GM18868 (cell line): ENCODE results near the gene SSX3.
"Not testable (repeated sequence)": the region's sequence is repeated elsewhere in the genome, so short reads cannot be mapped to it uniquely, and the experiment has no call there.

Experiments
- ATAC-seq: cut with Tn5 transposase; IDR thresholded peaks from one replicate; pipeline ENCODE4 v1.9.1; 2021; ENCODE audit warnings: mild to moderate bottlenecking, moderate library complexity; ENCODE audit not compliant: unreplicated experiment

SSX3 gene, protein sequence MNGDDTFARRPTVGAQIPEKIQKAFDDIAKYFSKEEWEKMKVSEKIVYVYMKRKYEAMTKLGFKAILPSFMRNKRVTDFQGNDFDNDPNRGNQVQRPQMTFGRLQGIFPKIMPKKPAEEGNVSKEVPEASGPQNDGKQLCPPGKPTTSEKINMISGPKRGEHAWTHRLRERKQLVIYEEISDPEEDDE

DNA sequence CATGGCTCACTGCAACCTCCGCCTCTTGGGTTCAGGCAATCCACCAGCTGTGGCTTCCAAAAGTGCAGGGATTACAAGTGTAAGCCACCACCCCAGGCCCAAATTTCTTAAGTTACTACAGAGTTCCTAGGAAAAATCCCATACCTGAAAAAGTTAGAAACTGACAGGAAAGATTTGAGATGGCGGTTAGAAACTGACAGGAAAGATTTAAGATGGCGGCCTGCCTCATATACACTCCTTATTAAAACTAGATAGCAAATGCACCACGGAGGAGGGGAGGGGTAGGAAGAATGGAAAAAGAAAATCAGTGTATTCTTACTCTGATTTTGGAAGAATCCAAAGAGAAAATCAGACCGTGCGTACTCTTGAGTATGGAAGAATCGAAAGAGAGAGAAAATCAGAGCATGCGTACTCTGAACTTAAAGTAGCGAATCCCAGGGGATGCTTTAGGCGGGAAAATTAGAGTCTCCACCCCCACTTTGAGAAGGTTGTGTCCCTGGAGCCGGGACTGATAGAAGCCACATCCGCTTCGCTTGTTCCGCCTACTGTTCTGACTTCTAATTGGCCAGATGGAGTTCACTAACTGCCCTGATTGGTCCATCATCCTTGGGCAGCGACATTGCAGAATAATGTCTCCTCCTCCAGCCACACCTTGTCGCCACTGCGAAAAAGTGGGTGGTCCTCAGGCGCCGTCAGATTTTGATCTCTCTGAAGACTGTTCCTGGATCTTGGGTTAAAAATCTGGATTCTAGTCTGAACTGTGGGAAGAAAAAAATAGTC is at the start of gene SSX3:
Gene SSX3 (minus strand): TSS at position 389 of the 780 bp plus-strand sequence. CDS start 1,454 bp downstream, outside the sequence.
- not testable (repeated sequence) for ATAC-seq

DNA sequence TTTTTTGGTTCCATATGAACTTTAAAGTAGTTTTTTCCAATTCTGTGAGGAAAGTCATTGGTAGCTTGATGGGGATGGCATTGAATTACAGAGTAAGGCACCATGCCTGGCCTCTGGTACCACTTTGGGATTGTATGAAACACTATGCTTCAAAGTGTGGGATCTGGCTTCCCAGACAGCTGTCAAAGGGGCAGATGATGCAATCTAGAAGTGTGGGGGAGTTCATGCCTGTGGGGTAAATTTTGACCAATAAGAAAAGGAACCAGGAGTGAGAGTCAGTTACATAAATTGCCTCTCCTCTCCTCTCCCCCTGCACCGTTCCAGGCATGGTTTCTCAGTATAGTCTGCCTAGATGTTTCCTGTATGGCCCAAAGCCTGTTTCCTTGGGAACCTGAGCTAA is 41.3 kb upstream of the SSX3 start:
- ATAC-seq: not testable (repeated sequence)

DNA sequence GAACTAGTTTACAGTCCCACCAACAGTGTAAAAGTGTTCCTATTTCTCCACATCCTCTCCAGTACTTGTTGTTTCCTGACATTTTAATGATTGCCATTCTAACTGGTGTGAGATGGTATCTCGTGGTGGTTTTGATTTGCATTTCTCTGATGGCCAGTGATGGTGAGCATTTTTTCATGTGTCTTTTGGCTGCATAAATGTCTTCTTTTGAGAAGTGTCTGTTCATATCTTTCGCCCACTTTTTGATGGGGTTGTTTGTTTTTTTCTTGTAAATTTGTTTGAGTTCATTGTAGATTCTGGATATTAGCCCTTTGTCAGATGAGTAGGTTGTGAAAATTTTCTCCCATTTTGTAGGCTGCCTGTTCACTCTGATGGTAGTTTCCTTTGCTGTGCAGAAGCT is 40.4 kb upstream of the SSX3 start:
- not testable (repeated sequence) for ATAC-seq

DNA sequence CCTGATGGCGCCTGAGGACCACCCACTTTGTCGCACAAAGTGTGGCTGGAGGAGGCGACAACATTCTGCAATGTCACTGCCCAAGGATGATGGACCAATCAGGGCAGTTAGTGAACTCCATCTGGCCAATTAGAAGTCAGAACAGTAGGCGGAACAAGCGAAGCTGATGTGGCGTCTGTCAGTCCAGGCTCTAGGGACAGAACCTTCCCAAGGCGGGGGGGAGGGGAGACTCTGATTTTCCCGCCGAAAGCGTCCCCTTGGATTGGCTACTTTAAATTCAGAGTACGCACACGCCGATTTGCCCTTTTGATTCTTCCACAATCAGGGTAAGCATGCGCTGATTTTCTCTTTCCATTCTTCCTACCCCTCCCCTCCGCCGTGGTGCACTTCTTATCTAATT is 26.7 kb upstream of the SSX3 start, which contains the start of gene SSX4:
Gene SSX4 (plus strand): TSS at position 301 of the 400 bp plus-strand sequence. CDS start 515 bp downstream, outside the sequence.
- ATAC-seq: not testable (repeated sequence)

DNA sequence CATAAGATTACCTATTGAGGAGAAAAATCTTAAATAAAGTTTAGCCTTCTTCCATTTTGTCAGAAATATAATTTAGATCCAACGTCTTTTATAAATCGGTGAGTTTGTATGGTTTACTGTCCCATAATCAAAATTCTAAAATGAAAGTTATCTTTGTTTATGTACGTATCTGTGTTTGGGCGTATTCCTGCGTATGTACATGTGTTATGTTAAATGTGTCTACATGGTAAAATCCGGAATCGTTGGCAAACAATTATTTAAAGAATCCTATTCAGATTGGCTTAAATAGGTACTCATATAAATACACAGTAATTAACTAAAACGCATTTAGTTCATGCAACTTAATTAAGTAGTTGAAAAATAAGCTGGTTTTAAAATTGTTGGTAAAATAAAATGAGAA is 13.9 kb upstream of the SSX3 start:
- not testable (repeated sequence) for ATAC-seq

DNA sequence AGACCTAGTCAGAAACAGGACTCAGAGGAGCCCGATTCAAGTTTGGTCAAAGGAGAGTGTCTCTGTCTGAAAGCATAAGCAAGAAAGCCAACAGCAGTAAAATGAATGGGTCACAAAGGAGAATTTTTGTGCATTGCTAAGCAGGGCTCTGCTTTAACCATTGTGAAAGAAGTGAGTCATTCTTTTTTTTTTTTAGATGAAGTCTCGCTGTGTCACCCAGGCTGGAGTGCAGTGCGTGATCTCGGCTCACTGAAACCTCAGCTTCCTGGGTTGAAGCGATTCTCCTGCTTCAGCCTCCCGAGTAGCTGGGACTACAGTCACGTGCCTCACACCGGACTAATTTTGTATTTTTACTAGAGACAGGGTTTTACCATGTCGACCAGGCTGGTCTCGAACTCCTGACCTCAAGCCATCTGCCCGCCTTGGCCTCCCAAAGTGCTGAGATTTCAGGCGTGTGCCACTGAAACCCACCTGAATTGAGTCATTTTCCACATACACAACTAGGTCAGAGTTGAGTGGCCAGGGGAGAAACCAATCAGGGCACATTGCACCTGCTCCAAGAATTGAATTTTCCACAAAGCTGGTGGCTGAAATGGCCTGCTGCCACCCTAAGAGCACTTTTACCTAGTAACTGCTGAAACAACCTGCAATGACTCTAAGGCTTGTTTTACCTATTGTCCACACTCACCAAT is 11.4 kb upstream of the SSX3 start:
- ATAC-seq: not testable (repeated sequence)

DNA sequence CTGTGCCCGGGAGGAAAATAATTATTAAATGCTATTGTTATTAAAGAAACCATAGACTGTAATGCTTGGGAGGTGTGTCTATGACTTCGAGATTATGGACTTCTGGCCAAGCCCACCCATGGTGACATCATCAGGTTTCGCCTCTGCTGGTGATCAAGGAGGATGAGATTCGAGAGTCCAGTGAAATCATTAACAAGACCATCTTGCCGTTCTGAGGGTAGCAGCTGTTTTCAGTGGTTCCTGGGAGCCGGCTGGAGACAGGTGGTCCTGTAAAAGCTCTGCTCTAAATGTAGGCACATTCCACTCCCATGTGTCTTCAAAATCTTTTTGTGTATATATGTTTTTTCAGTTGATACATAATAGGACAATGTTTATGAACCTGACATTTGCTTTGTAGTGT is 2.8 kb upstream of the SSX3 start:
- not testable (repeated sequence) for ATAC-seq

DNA sequence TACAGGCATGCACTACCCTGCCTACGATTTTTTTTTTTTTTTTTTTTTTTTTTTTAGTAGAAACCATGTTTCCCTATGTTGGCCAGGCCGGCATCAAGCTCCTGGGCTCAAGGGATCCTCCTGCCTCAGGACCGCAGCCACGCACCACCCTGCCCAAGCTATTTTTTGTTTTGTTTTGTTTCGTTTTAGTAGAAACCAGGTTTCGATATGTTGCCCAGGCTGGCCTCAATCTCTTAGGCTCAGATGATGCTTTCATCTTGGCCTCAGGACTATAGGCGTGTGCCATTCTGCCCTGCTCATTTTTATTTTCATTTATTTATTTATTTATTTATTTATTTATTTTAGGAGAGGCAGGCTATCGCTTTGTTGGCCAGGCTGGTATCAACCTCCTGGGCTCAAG is 1.2 kb upstream of the SSX3 start:
- no peak for ATAC-seq

DNA sequence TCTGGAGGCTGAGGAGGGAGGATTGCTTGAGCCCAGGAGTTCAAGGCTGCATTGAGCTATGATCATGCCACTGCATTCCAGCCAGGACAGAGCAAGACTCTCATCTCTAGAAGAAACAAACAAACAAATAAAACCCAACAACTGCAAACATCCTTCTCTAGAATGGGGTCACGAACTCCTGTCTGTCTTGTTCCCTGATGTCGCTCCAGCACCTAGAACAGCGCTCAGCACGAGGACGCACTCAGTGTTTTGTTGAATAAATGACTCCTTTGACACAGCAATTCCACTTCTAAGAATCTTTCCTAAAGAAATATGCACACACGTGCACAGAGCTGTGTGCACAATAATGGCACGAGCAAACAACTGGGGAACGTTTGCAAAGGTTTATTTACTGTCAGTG is 10.4 kb downstream of the SSX3 start:
- not testable (repeated sequence) for ATAC-seq

DNA sequence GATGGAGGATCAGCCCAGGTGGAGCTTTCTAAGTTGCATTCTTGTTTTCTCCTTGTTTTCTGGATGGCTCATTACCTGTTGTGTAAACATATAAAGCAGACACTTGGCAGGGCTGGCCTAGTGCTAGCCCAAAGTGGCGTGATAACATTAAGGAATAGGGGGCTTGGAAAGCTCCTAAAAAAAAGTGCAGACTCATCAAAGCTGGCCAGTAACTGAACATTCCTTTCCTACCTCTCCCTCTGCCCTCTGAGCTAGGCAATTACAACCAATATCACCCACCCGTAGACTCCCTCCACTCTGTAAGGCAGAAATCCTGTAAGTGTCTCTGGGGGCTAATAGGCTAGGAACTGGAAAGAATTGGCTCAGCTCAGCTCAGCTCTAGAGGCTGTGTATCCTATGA is 42.5 kb downstream of the SSX3 start:
- ATAC-seq: not testable (repeated sequence)

DNA sequence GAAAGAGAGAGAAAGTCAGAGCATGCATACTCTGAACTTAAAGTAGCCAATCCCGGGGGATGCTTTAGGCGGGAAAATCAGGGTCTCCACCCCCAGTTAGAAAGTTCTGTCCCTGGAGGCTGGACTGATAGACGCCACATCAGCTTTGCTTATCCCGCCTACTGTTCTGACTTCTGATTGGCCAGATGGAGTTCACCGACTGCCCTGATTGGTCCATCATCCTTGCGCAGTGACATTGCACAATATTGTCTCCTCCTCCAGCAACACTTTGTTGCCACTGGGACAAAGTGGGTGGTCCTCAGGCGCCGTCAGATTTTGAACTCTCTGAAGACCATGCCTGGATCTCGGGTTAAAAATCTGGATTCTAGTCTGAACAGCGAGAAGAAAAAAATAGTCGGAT is 50.3 kb downstream of the SSX3 start:
- no peak for ATAC-seq
